ENCODE data around the gene CD69.

DNA sequence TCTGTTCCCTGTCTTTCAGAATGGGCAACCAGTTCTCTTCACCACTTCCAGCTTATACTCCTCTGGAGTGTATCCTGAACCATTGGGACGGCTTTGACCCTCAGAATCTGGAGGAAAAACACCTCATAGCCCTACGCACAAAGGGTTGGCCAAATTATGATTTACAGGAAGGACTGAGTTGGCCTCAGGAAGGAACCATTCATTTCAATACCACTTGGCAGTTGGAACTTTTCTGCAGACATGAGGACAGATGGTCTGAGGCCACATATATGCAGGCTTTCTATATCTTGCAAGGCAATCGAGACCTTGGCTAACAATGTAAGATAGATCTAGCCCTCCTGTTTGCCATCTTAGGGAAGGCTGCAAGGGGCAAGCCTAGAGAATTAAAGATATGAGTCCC, 51.8 kb downstream of the CD69 start:
- TF ChIP-seq, protein P1, sequence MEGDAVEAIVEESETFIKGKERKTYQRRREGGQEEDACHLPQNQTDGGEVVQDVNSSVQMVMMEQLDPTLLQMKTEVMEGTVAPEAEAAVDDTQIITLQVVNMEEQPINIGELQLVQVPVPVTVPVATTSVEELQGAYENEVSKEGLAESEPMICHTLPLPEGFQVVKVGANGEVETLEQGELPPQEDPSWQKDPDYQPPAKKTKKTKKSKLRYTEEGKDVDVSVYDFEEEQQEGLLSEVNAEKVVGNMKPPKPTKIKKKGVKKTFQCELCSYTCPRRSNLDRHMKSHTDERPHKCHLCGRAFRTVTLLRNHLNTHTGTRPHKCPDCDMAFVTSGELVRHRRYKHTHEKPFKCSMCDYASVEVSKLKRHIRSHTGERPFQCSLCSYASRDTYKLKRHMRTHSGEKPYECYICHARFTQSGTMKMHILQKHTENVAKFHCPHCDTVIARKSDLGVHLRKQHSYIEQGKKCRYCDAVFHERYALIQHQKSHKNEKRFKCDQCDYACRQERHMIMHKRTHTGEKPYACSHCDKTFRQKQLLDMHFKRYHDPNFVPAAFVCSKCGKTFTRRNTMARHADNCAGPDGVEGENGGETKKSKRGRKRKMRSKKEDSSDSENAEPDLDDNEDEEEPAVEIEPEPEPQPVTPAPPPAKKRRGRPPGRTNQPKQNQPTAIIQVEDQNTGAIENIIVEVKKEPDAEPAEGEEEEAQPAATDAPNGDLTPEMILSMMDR (conservative IDR thresholded peaks at IDR 0.05), result no peak
- no peak for TF ChIP-seq EZH2 (IDR thresholded peaks at IDR 0.05; ENCODE audit: low read depth)
